SJSA1 (cell line): Measurements from ENCODE around the gene CNTN2. TPM values are rescaled to one million over a fixed set of nuclear protein-coding genes. Genes with fewer than 3 reads are reported as not detected.

ENCODE experiments used
- DNase-seq, 2 experiments: peaks; one replicate each; pipeline ENCODE4 v3.0.0-alpha.2; 2015 to 2020; ENCODE audit warnings: low spot score in 2 of 2, low read depth in 1 of 2
- H3K27ac ChIP-seq: fragments of 250-450 bp; sonication (Bioruptor Pico); 2 replicates; pipeline ENCODE4 v1.5.1; 2020; ENCODE audit warnings: mild to moderate bottlenecking, moderate library complexity
- H3K27me3 ChIP-seq: fragments of 250-450 bp; sonication (Bioruptor Pico); replicated peaks from 2 replicates; pipeline ENCODE4 v1.5.1; 2020; ENCODE audit warnings: mild to moderate bottlenecking, moderate library complexity
- H3K36me3 ChIP-seq: fragments of 250-450 bp; sonication (Bioruptor Pico); 2 replicates; pipeline ENCODE4 v1.5.1; 2020; ENCODE audit warnings: mild to moderate bottlenecking
- H3K4me1 ChIP-seq: fragments of 250-450 bp; sonication (Bioruptor Pico); replicated peaks from 2 replicates; pipeline ENCODE4 v1.6.1; 2021; ENCODE audit warnings: mild to moderate bottlenecking
- H3K4me3 ChIP-seq: fragments of 250-450 bp; sonication (Bioruptor Pico); 2 replicates; pipeline ENCODE4 v1.5.1; 2020; ENCODE audit warnings: mild to moderate bottlenecking
- H3K9me3 ChIP-seq: fragments of 250-450 bp; sonication (Bioruptor Pico); replicated peaks from 2 replicates; pipeline ENCODE4 v1.5.1; 2020; ENCODE audit warnings: mild to moderate bottlenecking
- total RNA-seq: library from RNA; depleted of rRNA; stranded (reverse); fragments of >200 nt; shearing (Covaris generic); gene quantifications from 2 replicates; pipeline ENCODE4 v1.2.3, GENCODE V29; 2014

The CNTN2 gene
- total RNA-seq, 1 experiment from 2014 or later: not detected

DNA sequence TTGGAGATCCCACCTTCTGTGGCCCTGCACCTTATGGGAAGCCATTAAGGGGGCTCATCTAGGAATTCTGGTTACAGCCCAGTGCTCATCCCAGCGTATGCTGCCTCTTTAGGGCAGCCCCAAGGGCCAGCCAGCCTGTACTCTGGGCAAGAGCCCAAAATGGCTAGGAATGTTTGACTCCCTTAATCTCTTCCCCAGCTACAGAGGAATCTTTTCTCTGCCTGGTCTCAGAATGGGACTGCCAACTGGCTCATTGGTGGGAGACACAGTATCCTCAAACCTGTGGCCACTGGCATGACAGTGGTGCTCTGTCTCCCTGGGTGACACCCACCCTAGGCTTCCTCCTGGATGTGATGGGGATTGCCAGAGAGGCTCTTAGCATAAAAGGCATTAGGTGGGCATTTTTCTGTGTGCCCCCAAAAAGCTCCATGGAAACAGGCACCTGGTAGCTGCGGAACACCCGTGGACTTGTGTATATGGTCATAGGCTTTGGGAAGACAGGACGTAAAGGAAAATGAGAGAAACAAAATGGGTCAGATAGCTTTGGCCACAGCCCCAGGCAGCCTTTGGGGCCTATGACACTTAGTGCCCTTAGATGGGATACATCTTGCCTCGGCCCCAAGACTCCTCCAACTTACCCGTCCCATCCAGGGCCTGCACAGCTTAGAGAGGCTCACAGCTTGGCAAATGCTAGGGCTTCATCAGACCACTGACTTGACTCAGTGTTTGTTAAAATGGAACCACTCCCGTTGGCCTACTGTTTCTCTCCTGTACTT lies 34.3 kb downstream of the CNTN2 start:
- no peak for DNase-seq
- H3K9me3 ChIP-seq: no peaks in the 10 kb centered on the region
- no peaks in the 10 kb centered on the region for H3K4me1 ChIP-seq
- H3K27me3 ChIP-seq: no peaks in the 10 kb centered on the region
- H3K4me3 ChIP-seq: no peak overlapping the region
- no peak overlapping the region for H3K27ac ChIP-seq
- no peaks in the 10 kb centered on the region for H3K36me3 ChIP-seq

DNA sequence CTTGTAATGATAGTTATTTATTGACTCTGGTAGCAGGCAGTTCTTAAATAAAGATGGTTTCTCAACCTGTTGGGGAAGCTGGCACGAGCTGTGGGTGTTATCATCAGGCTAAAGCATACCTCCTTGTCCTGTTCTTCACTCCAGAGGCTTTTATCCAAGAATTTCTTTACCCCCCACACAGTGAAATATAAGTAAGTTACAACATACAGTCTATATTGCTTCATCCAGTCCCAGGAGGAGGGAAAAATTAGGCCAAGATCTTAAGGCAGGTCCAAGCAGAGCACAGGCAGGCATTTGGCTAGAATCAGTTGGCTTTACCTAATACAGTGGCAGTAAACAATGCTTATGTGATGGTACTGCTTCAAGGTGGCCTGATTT lies 34.9 kb downstream of the CNTN2 start:
- Histone ChIP-seq H3K9me3 (no peaks in the 10 kb centered on the region), H3K4me1 (no peaks in the 10 kb centered on the region), H3K36me3 (no peaks in the 10 kb centered on the region), H3K4me3 (no peak overlapping the region), H3K27me3 (no peaks in the 10 kb centered on the region), H3K27ac (no peak overlapping the region)
- DNase-seq: no peak

DNA sequence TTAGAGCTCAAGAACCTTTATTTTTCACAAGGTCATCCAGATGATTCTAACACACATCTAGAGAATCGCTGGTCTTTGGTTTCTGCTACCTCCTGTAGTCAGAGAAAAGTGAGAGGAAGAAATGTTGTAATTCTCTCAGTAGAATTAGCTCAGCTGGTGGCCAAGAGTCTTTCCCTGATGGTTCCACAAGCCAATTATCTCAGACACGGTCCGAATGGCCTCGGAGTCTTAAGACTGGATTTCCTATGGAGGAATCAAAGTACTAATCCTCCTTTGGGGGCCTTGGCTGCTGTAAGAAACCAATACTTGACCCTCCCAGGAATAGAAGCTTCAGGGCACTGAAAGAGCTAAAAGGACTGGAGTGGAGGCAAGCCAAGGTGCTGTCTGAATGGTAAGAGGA lies 39.4 kb downstream of the CNTN2 start:
- no peak overlapping the region for H3K4me3 ChIP-seq
- H3K36me3 ChIP-seq: peaks cover 18% of the 10 kb centered on the region
- H3K27me3 ChIP-seq: no peaks in the 10 kb centered on the region
- H3K4me1 ChIP-seq: no peaks in the 10 kb centered on the region
- DNase-seq: no peak
- no peaks in the 10 kb centered on the region for H3K9me3 ChIP-seq
- no peak overlapping the region for H3K27ac ChIP-seq

DNA sequence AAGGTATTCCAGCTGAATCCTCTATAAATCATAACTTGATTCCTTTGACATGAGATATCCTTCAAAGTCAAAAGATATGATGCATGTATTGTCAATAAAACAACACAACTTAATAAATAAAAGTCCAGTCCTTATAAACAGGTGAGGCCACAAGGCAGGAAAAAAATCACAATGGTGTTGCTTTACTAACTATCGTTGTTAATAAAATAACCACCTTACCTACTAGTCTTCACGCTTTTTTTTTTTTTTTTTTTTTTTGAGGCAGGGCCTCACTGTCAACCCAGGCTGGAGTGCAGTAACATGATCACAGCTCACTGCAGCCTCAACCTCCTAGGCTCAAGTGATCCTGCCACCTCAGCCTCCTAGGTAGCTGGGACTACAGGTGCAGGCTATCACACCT lies 41.3 kb downstream of the CNTN2 start, which contains the start of gene TMEM81:
Gene TMEM81 (minus strand): TSS at position 101 of the 400 bp plus-strand sequence. CDS start 140 bp downstream, outside the sequence.
- Histone ChIP-seq H3K27ac (no peak within 1 kb of the TSS), H3K36me3 (peaks cover 37% of the 10 kb centered on the region), H3K4me3 (no peak within 1 kb of the TSS), H3K27me3 (no peaks in the 10 kb centered on the region), H3K9me3 (no peaks in the 10 kb centered on the region), H3K4me1 (no peaks in the 10 kb centered on the region)
- DNase-seq: no peak

DNA sequence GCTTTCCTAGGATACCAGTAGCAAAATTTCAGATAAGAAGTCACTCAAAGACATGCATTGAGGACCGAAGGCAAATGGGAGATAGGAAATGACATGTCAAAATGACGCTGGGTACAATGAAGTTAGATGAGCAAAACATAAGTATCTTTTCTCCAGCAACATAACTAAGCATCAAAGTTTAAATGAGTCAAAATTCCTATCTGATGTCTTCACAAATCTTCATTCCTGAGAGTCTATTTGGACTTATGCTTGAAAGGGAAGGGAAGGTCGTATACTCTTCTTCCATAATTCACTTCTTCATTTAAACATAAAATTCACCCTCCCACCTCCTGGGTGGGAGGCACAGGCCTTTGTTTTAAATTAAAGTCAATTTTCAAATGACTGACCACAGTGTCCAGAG lies 45.3 kb downstream of the CNTN2 start:
- Histone ChIP-seq H3K27me3 (no peaks in the 10 kb centered on the region), H3K9me3 (no peaks in the 10 kb centered on the region), H3K4me1 (no peaks in the 10 kb centered on the region), H3K27ac (no peak overlapping the region), H3K36me3 (peaks cover 69% of the 10 kb centered on the region), H3K4me3 (no peak overlapping the region)
- DNase-seq: no peak

DNA sequence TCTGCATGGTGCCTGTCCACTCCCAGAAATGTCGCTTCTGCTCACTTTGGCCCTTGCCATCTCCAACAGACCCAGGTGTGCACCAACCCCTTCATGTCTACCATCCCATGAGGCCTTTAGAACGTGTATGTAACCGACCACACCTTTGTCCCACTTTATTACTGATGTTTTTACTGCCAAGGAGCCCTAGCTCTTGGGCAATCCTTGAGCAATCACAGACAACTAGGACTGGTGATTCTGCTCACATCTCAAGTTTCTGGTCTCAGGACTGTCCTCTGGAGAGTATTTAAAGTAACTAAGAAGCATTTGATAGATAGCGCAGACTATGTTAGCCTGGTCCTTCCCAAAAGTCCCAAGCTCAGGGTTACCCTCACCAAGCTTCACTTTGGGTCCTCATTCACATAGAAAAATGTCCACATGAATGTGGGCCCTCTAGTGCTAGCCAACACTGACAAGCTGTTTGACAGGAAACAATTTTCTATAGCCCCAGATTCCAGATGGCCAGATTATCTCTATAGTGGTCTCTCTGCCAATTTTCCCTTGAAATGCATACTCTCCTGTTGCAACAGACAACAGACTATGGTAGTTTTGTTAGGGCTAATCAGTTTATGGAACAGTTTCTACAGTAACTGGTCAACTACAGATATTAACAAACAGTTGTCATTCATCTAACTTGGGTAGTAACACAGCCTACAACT lies 48.2 kb downstream of the CNTN2 start:
- H3K36me3 ChIP-seq: peaks cover 82% of the 10 kb centered on the region
- no peak overlapping the region for H3K27ac ChIP-seq
- H3K4me1 ChIP-seq: no peaks in the 10 kb centered on the region
- no peaks in the 10 kb centered on the region for H3K27me3 ChIP-seq
- no peak for DNase-seq
- no peak overlapping the region for H3K4me3 ChIP-seq
- H3K9me3 ChIP-seq: no peaks in the 10 kb centered on the region

DNA sequence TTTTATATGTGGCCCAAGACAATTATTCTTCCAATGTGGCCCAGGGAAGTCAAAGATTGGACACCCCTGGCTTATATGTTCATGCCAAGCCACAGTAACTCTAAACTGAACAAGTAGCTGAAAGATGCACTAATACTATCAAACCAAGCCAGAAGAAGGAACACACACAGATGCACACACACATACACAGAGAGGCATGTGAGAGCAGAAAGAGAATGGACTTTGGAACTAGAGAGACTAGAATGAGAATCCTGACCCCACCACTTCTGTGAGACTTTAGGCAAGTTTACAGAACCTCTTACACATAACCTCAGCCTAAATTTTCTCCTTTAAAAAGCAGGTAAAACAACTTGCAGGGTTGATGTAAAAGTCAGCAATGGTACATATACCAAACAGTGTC lies 52.4 kb downstream of the CNTN2 start:
- no peaks in the 10 kb centered on the region for H3K4me1 ChIP-seq
- no peaks in the 10 kb centered on the region for H3K9me3 ChIP-seq
- peaks cover 91% of the 10 kb centered on the region for H3K36me3 ChIP-seq
- no peak overlapping the region for H3K4me3 ChIP-seq
- H3K27me3 ChIP-seq: no peaks in the 10 kb centered on the region
- DNase-seq: no peak
- H3K27ac ChIP-seq: no peak overlapping the region

DNA sequence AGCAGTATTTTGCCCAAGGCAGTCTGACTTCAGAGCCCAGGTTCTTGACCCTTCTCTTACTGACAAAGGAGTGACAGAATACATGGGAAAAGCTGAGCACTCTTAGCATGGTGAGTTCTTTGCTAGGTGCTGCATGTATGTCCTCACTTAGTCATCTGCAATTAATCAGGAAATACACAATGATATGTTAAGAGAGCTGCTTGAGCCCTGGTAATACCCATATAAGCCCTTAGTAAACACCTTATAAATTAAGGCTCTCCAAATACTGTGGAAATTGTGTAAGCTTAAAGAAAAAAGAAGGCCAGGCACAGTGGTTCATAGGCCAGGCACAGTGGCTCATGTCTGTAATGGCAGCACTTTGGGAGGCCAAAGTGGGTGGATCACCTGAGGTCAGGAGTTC lies 55.2 kb downstream of the CNTN2 start:
- Histone ChIP-seq H3K27ac (no peak overlapping the region), H3K27me3 (no peaks in the 10 kb centered on the region), H3K4me3 (no peak overlapping the region), H3K36me3 (peaks cover 88% of the 10 kb centered on the region), H3K4me1 (no peaks in the 10 kb centered on the region), H3K9me3 (no peaks in the 10 kb centered on the region)
- no peak for DNase-seq

DNA sequence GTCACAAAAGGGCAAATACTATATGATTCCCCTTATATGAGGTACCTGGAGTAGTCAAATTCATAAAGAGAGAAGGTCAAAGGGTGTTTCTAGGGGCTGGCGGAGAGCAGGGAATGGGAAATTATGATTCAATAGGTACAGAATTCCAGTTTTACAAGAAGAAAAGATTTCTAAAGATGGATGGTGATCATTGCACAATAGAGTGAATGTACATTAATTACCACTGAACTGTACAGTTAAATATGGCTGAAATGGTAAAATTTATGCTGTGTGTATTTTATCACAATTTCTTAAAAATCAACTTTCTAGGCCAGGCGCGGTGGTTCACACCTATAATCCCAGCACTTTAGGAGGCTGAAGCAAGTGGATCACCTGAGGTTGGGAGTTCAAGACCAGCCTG lies 59.4 kb downstream of the CNTN2 start:
- H3K4me3 ChIP-seq: no peak overlapping the region
- no peaks in the 10 kb centered on the region for H3K27me3 ChIP-seq
- H3K9me3 ChIP-seq: no peaks in the 10 kb centered on the region
- H3K36me3 ChIP-seq: peaks cover 92% of the 10 kb centered on the region
- H3K4me1 ChIP-seq: no peaks in the 10 kb centered on the region
- no peak overlapping the region for H3K27ac ChIP-seq
- DNase-seq: no peak

DNA sequence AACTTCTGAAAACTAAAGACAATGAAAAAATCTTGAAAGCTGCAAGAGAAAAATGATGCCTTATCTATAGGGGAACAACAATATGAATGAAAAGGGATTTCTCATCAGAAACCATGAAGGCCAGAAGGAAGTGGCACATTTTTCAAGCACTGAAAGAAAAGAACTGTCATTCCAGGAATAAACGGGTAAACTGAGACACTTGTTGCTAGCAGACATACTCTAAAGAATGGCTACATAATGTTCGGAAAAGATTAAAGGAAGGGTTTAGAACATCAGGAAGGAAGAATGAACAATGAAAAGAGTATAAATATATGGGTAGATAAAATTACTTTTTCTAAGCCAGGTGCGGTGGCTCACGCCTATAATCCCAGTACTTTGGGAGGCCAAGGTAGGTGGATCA lies 64.3 kb downstream of the CNTN2 start:
- DNase-seq: no peak
- no peak overlapping the region for H3K27ac ChIP-seq
- no peaks in the 10 kb centered on the region for H3K4me1 ChIP-seq
- H3K27me3 ChIP-seq: no peaks in the 10 kb centered on the region
- H3K36me3 ChIP-seq: peaks cover 66% of the 10 kb centered on the region
- no peaks in the 10 kb centered on the region for H3K9me3 ChIP-seq
- H3K4me3 ChIP-seq: no peak overlapping the region

DNA sequence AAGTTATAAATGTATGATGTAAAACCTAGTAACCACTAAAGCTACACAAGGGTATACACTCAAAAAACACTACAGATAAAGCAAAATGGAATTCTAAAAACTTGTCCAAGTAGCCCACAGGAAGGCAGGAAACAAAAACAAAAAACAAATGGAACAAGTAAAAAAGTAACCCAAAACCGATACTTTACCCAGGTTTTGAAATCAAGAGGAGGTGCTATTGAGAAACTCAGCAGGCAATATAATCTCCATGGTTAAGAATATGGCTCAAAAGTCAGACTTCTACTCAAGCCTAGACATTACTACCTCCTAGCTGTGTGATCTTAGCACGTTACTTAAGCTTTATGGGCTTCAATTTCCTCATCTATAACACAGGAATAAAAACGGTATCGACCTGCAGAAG lies 65.5 kb downstream of the CNTN2 start:
- Histone ChIP-seq H3K27ac (no peak overlapping the region), H3K4me3 (no peak overlapping the region), H3K4me1 (no peaks in the 10 kb centered on the region), H3K36me3 (peaks cover 67% of the 10 kb centered on the region), H3K27me3 (no peaks in the 10 kb centered on the region), H3K9me3 (no peaks in the 10 kb centered on the region)
- DNase-seq: no peak

DNA sequence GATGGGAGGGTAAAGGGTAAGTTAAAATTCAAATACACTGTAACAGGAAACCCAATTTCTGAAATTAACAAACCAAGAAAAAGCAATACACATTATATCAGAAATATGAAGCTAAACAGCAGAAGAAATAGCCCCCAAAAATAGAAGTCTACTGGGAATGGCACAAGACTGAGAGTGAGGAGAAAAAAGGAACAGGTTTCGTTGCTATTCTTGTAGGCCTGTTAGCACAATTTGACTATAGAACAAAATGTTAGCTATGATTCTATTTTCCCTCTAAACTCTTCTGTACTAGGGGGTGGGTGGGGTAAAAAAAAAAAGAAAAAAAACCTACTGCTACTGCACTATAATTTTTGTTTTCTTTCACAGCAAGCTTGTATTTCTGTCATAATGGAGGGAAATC lies 66.3 kb downstream of the CNTN2 start:
- no peak overlapping the region for H3K4me3 ChIP-seq
- H3K27me3 ChIP-seq: no peaks in the 10 kb centered on the region; the same call in 1 of the 2 replicates
- no peaks in the 10 kb centered on the region for H3K4me1 ChIP-seq
- H3K27ac ChIP-seq: no peak overlapping the region
- no peak for DNase-seq
- H3K36me3 ChIP-seq: peaks cover 67% of the 10 kb centered on the region
- H3K9me3 ChIP-seq: no peaks in the 10 kb centered on the region

DNA sequence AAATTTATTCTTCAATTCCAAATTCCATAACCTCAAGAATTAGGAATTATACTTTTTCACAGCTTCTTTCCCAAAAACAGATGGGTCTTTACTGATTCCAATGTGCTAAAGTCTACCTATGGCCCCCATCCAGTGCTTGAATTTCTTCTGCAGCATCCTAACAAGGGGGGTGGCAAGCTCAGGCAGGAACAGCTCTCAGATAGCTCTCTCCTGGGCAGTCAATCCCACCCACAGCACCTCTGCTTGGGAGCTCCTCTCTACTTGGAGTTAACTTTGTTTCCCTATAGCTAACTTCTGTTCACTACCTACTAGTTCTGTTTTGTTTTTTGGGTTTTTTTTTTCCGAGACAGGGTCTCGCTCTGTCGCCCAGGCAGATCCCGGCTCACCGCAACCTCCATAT lies 66.7 kb downstream of the CNTN2 start:
- DNase-seq: no peak
- Histone ChIP-seq H3K27ac (no peak overlapping the region), H3K9me3 (no peaks in the 10 kb centered on the region), H3K27me3 (no peaks in the 10 kb centered on the region; the same call in 1 of the 2 replicates), H3K4me1 (no peaks in the 10 kb centered on the region), H3K4me3 (no peak overlapping the region), H3K36me3 (peaks cover 67% of the 10 kb centered on the region)

DNA sequence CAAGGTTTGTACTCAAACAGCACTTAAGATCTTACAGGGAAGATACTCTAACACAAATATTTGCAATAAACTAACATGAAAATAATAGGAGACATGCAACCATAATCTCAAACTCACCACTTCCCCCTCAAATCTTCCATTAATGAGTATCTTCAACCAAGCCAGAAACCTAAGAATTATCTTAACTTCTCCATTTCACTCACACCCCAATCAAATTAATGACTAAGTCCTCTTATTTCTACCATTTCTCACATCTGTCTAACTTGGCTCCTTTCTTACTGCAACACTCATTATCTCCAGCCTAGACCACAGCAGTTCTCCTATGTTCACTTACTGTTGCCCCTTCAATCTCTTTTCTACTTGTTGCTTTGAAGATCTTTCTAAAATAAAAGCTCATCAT lies 68.3 kb downstream of the CNTN2 start:
- H3K36me3 ChIP-seq: peaks cover 60% of the 10 kb centered on the region
- H3K4me3 ChIP-seq: no peak overlapping the region
- no peaks in the 10 kb centered on the region for H3K4me1 ChIP-seq
- H3K27ac ChIP-seq: no peak overlapping the region
- H3K9me3 ChIP-seq: no peaks in the 10 kb centered on the region
- DNase-seq: no peak
- no peaks in the 10 kb centered on the region; the same call in 1 of the 2 replicates for H3K27me3 ChIP-seq
